ENCODE results near the gene SLC2A13.

DNA sequence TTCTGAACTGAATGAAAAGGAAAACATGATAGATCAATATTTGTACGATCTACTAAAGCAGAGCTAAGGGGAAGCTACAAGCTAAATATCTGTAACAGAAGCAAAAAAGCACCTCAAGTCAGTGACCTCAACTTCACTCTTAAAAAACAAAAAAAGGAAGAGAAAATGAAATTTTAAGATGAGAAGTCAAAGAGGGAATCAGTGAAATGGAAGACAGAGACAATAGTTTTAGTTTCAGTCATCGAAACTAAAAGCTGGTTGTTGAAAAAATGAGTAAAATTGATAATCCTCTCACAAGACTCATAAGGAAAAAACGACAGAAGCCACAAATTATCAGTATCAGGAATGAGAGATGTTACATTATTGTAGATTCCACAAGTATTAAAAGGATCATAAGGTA lies 11.9 kb upstream of the SLC2A13 start:
- TF ChIP-seq, protein P1, sequence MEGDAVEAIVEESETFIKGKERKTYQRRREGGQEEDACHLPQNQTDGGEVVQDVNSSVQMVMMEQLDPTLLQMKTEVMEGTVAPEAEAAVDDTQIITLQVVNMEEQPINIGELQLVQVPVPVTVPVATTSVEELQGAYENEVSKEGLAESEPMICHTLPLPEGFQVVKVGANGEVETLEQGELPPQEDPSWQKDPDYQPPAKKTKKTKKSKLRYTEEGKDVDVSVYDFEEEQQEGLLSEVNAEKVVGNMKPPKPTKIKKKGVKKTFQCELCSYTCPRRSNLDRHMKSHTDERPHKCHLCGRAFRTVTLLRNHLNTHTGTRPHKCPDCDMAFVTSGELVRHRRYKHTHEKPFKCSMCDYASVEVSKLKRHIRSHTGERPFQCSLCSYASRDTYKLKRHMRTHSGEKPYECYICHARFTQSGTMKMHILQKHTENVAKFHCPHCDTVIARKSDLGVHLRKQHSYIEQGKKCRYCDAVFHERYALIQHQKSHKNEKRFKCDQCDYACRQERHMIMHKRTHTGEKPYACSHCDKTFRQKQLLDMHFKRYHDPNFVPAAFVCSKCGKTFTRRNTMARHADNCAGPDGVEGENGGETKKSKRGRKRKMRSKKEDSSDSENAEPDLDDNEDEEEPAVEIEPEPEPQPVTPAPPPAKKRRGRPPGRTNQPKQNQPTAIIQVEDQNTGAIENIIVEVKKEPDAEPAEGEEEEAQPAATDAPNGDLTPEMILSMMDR (IDR thresholded peaks at IDR 0.05), result no peak
- no peak for TF ChIP-seq POLR2A (IDR thresholded peaks at IDR 0.05)
